ENCODE results near the gene TDRD3.
"Not testable (repeated sequence)": the region's sequence is repeated elsewhere in the genome, so short reads cannot be mapped to it uniquely, and the experiment has no call there.

Gene TDRD3

DNA sequence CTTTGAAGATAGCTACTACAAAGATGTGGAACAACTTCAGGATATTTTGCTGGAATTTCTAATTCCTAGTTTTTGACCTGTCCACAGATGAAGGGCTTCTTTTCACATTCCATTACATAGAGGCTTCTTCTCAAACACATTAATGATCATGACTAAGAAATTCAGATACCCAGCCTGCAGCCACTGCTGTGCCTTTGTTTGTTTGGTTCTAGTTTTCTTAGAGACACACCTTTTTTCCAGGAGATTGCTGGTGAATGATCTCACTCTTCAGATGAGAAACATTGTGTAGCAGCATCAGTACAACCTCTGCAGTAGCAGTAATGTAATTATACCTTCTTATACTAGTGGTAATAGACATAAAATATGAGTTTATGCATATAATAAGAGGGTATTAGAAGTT, 5.0 kb downstream of the TDRD3 start:
- no peak for DNase-seq (ENCODE audit: low read depth)
- H3K4me3 ChIP-seq (ENCODE audit: low read depth, low read length): no peak overlapping the region
- TF ChIP-seq POLR2A (IDR thresholded peaks at IDR 0.05; ENCODE audit: extremely low read depth, insufficient read length) (no peak), MYC (IDR thresholded peaks at IDR 0.05; ENCODE audit: low read depth, low read length) (no peak)
- TF ChIP-seq, protein P1, sequence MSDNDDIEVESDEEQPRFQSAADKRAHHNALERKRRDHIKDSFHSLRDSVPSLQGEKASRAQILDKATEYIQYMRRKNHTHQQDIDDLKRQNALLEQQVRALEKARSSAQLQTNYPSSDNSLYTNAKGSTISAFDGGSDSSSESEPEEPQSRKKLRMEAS (IDR thresholded peaks at IDR 0.05; ENCODE audit: low read depth, low read length): no peak
- TF ChIP-seq, protein P2, sequence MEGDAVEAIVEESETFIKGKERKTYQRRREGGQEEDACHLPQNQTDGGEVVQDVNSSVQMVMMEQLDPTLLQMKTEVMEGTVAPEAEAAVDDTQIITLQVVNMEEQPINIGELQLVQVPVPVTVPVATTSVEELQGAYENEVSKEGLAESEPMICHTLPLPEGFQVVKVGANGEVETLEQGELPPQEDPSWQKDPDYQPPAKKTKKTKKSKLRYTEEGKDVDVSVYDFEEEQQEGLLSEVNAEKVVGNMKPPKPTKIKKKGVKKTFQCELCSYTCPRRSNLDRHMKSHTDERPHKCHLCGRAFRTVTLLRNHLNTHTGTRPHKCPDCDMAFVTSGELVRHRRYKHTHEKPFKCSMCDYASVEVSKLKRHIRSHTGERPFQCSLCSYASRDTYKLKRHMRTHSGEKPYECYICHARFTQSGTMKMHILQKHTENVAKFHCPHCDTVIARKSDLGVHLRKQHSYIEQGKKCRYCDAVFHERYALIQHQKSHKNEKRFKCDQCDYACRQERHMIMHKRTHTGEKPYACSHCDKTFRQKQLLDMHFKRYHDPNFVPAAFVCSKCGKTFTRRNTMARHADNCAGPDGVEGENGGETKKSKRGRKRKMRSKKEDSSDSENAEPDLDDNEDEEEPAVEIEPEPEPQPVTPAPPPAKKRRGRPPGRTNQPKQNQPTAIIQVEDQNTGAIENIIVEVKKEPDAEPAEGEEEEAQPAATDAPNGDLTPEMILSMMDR (IDR thresholded peaks at IDR 0.05; ENCODE audit: low read depth, low read length): no peak

DNA sequence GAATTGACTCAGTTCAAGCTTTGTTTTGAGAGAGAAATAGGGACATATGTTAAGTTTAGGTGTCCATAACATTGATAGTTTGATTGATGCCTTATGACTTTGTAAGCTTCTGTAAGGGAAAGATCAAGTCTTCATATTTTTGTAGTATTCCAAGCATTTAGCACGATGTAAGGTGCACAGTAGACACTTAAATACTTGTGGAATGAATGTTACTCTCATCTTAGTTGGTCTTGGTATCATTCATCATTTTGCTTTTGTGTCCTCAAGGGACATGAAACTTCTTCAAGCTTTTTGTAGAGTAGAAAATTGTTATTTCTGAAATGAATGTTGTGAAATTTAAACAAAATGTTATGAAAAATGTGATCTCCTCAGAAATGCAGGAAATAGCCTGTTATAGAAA, 10.1 kb downstream of the TDRD3 start:
- H3K4me3 ChIP-seq (ENCODE audit: low read depth, low read length): no peak overlapping the region

DNA sequence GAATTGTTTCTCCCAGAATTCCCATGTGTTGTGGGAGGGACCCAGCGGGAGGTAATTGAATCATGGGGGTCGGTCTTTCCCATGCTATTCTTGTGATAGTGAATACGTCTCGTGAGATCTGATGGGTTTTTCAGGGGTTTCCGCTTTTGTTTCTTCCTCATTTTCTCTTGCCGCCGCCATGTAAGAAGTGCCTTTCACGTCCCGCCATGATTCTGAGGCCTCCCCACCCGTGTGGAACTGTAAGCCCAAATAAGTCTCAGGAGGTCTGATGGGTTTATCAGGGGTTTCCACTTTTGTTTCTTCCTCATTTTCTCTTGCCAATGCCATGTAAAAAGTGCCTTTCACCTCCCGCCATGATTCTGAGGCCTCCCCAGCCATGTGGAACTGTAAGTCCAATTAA, 10.8 kb downstream of the TDRD3 start:
- H3K4me3 ChIP-seq (ENCODE audit: low read depth, low read length): not testable (repeated sequence)

More for the DNA sequence above, 10.1 kb downstream of the TDRD3 start:
- no peak for DNase-seq (ENCODE audit: low read depth)
- TF ChIP-seq, protein P2 (IDR thresholded peaks at IDR 0.05; ENCODE audit: low read depth, low read length): no peak
- TF ChIP-seq MYC (IDR thresholded peaks at IDR 0.05; ENCODE audit: low read depth, low read length) (no peak), POLR2A (IDR thresholded peaks at IDR 0.05; ENCODE audit: extremely low read depth, insufficient read length) (no peak)
- TF ChIP-seq, protein P1 (IDR thresholded peaks at IDR 0.05; ENCODE audit: low read depth, low read length): no peak

DNA sequence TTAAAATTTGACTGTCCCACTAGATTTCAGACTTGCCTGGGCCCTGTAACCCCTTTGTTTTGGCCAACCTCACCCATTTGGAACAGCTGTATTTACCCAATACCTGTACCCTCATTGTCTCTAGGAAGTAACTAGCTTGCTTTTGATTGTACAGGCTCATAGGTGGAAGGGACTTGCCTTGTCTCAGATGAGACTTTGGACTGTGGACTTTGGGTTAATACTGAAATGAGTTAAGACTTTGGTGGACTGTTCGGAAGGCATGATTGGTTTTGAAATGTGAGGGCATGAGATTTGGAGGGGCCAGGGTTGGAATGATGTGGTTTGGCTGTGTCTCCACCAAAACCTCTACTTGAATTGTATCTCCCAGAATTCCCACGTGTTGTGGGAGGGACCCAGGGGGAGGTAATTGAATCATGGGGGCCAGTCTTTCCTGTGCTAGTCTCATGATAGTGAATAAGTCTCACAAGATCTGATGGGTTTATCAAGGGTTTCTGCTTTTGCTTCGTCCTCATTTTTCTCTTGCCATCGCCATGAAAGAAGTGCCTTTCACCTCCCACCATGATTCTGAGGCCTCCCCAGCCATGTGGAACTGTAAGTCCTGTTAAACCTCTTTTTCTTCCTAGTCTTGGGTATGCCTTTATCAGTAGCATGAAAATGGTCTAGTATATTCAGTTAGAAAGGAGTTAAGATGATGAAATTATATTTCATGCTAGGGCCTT, 12.7 kb downstream of the TDRD3 start:
- H3K4me3 ChIP-seq (ENCODE audit: low read depth, low read length); DNase-seq (ENCODE audit: low read depth): not testable (repeated sequence)

More for the DNA sequence above, 10.8 kb downstream of the TDRD3 start:
- not testable (repeated sequence) for DNase-seq (ENCODE audit: low read depth)

DNA sequence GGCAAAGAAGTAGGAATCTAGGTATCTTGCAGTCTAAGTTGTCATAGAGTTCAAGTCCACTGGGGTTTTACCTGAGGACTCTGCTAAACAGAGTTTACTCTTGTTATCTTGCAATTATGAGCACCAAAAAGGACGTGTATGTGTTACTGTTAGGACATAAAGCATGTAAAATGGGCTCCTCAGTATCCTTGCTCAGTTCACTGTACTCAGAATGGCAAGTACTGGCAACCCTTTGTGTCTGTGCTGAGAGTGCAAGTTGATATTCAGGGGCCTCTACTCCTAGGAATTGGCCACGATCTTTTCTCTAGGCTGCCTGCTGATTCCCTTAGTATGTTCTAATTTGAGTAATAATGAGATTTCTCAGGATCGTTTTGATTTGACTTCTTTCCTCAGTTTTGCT, 13.3 kb downstream of the TDRD3 start:
- DNase-seq (ENCODE audit: low read depth): no peak
- TF ChIP-seq, protein P2 (IDR thresholded peaks at IDR 0.05; ENCODE audit: low read depth, low read length): no peak
- no peak overlapping the region for H3K4me3 ChIP-seq (ENCODE audit: low read depth, low read length)

DNA sequence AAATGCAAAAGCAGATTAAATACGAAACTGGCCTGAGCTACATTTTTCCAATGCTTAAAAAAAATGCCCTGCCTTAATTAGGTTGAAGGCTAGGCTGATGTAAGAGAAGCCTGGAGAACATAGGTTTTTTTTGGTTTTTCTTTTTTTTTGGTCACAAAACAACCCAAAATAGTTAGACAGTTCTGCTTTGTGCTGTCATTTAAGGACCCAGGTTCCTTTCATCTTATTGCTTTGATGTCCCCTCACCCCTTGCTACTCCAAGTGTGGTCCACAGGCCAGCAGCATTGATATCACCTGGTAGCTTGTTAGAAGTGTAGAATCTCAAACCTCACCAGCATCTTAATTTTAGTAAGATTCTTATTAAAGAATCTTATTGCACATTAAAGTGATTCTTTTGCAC, 14.4 kb downstream of the TDRD3 start:
- H3K4me3 ChIP-seq (ENCODE audit: low read depth, low read length): no peak overlapping the region
- no peak for DNase-seq (ENCODE audit: low read depth)
- TF ChIP-seq, protein P2 (IDR thresholded peaks at IDR 0.05; ENCODE audit: low read depth, low read length): no peak
- TF ChIP-seq, protein P1 (IDR thresholded peaks at IDR 0.05; ENCODE audit: low read depth, low read length): no peak
- TF ChIP-seq MYC (IDR thresholded peaks at IDR 0.05; ENCODE audit: low read depth, low read length): no peak
- TF ChIP-seq POLR2A (IDR thresholded peaks at IDR 0.05; ENCODE audit: extremely low read depth, insufficient read length): no peak

DNA sequence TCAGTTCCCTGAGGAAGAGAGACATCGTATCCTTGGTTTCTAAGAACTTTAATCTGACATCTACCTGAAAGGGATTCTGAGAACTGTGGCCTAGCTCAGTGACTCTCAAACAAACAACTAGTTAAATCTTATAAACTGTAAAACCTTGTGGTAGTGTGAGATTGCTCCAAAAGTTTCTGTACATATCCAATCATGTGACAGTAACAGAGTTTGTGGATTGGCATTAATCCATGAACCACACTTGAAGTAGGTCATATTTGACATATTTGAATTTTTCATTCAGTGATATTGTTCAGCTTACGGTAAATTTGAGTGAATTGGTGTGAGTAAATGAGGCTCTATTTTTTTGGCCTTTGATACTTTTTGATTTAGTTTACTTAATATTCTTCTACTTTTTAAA, 15.0 kb downstream of the TDRD3 start:
- no peak for DNase-seq (ENCODE audit: low read depth)
- TF ChIP-seq MYC (IDR thresholded peaks at IDR 0.05; ENCODE audit: low read depth, low read length) (no peak), POLR2A (IDR thresholded peaks at IDR 0.05; ENCODE audit: extremely low read depth, insufficient read length) (no peak)
- TF ChIP-seq, protein P2 (IDR thresholded peaks at IDR 0.05; ENCODE audit: low read depth, low read length): no peak
- TF ChIP-seq, protein P1 (IDR thresholded peaks at IDR 0.05; ENCODE audit: low read depth, low read length): no peak

More for the DNA sequence above, 15.0 kb downstream of the TDRD3 start:
- no peak overlapping the region for H3K4me3 ChIP-seq (ENCODE audit: low read depth, low read length)
